ENCODE data around the gene POLD1. TPM values are rescaled to one million over a fixed set of nuclear protein-coding genes. Genes with fewer than 3 reads are reported as not detected.
"Not testable (repeated sequence)": the region's sequence is repeated elsewhere in the genome, so short reads cannot be mapped to it uniquely, and the experiment has no call there.

The POLD1 gene
- total RNA-seq = 100 to 1,000 TPM; 146 to 202 TPM

DNA sequence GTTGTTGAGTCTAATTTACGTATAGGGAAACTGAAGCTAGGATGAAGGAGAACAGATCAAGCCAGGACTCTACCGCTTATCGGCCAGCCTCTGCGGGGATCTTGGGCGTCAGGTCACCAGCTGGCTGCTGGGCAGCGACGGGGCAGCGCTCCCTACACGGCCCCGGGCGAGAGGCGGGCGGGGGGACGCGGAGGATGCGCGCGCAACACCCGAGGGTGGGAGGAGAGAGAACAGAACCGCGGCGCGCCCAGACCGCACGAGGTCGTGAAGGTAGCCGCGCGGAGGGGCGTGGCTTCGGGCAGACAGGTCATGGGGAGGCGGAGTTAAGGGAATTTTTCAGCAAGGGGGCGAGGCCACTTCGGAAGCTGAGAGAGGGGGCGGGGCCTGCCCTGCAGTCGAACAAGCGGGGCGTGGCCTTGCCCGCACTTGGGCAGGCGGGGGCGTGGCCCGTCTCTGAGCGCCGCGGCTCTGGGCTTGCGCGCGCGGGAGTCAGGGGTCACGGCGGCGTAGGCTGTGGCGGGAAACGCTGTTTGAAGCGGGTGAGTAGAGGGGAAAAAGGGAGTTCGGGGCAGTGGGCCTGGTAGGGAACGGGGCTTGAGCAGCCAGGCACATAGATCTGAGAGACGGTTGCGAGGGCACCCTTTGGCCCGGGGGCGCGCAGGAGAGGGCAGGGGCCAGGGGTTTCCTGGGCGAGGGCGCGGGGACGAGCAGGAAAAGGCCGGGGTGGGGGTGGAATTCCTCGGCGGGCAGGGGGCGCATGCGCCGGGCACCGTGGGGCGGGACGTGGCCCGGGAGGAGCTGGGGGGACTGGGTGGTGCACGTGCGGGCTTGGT, at the start of gene POLD1:
TSS of gene POLD1 (plus strand) at position 496 of the 833 bp plus-strand sequence. CDS start 14,505 bp downstream, outside the sequence.
- peak; percentile 93 for ATAC-seq (replicated peaks)
- Mint-ChIP-seq H3K9me3 (no peaks in the 10 kb centered on the region), H3K4me3 (peak within 1 kb of the TSS; percentile 96), H3K4me1 (peaks cover 26% of the 10 kb centered on the region), H3K36me3 (ENCODE audit: low read depth) (peaks cover 88% of the 10 kb centered on the region), H3K27ac (peak within 1 kb of the TSS; percentile 88), H3K27me3 (no peaks in the 10 kb centered on the region)

DNA sequence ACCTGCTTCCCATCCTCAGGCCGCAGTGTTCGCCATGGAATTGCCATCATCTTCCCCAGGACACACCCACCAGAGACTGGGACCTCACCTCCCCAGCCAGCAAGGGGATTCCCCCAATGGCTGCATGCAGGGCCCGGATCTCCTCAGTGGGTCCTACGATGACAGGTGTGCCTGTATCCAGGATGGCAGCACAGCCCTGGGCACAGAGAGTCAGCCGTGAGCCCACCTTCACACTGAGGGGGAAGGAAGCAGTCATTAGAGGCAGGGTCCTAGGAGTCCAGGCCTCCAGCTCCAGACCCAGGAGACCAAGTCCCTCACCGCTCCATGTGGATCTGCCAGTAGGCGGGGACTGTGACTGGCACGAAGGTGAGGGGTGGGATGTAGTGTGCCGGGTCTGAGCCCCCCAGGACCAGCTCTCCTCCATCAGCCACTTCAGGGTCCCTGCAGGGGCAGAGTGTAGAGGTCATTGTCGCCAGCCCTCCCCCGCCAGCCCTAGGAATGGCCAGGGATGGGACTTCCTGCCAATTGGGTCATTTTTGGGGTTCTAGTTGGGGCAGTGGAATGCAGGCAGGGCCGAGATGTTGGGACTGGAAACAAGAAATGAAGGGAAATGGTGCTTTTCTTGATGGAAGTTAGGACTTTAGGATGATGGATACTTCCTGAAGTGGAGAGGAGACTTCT, 49.3 kb upstream of the POLD1 start:
- Mint-ChIP-seq H3K4me1 (peaks cover 27% of the 10 kb centered on the region), H3K27ac (peak overlapping the region; percentile 49)
- no peak for ATAC-seq (replicated peaks)

DNA sequence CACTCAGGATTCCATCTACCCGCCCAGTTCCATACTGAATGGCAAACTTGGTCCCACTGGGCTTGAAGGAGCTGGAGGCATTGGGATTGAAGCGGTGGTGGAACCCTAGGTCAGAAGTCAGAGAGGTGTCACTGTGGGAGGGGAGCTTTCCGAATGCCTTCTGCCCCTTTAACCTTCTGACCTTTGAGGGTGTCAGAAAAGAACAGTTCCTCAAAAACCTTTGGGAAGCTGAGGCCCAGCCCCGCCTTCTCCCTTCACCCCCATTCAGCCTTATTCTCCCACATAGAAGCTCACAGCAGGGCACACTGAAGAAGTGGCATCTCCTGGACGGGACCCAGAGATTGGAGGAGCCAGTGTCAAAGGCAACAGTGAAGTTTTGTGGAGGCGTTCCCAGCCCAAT, 47.1 kb upstream of the POLD1 start:
- H3K4me3 Mint-ChIP-seq; H3K27ac Mint-ChIP-seq; ATAC-seq (replicated peaks); H3K9me3 Mint-ChIP-seq: not testable (repeated sequence)
- H3K4me1 Mint-ChIP-seq = peaks cover 16% of the 10 kb centered on the region
- H3K36me3 Mint-ChIP-seq (ENCODE audit: low read depth) = peaks cover 23% of the 10 kb centered on the region
- peaks cover 16% of the 10 kb centered on the region for H3K27me3 Mint-ChIP-seq

More for the DNA sequence above, 49.3 kb upstream of the POLD1 start:
- peaks cover 28% of the 10 kb centered on the region for H3K36me3 Mint-ChIP-seq (ENCODE audit: low read depth)
- peaks cover 29% of the 10 kb centered on the region for H3K27me3 Mint-ChIP-seq
- peak overlapping the region; percentile 82 for H3K4me3 Mint-ChIP-seq
- no peaks in the 10 kb centered on the region for H3K9me3 Mint-ChIP-seq

DNA sequence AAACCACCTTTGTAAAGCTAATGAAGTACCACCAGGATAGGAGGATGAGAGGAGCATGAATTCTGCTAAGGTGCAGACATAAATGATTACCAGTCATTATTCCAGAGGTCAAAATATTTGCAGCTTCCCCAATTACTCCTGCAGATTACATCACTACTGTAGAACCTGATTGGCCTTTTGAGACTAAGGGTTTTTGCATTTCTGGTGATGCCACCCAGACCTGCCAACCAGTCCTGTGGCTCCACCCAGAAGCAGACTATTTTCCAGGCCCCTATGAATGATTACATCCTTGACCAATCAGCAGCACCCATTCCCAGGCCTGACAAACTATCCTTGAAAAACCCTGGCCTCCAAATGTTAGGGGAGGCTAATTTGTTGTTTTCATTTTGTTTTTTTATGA, 43.8 kb upstream of the POLD1 start:
- Mint-ChIP-seq H3K27me3 (peaks cover 9% of the 10 kb centered on the region), H3K36me3 (ENCODE audit: low read depth) (peaks cover 5% of the 10 kb centered on the region), H3K4me1 (peaks cover 13% of the 10 kb centered on the region), H3K4me3 (no peak overlapping the region), H3K27ac (no peak overlapping the region), H3K9me3 (no peaks in the 10 kb centered on the region)
- no peak for ATAC-seq (replicated peaks)

DNA sequence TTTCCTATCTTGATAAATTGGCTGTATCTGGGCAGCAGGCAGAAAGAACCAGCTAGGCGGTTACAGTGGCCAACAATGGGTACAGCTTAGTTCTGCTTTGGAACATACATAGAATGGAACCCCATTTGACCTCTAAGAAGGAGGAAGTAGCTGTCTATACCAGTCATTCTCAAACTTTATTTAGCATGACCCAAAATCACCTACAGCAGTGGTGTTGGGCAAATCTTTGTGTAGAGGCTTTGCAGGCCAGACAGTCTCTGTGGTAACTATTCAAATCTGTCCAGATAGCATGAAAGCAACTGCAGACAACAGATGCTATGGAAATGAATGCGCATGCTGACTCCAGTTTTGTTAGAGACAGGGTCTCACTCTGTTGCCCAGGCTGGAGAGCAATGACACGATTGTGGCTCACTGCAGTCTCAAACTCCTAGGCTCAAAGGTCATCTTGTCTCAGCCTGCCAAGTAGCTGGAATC, 43.0 kb upstream of the POLD1 start:
- Mint-ChIP-seq H3K27me3 (peaks cover 3% of the 10 kb centered on the region), H3K9me3 (no peaks in the 10 kb centered on the region), H3K4me1 (peaks cover 8% of the 10 kb centered on the region), H3K4me3 (no peak overlapping the region), H3K36me3 (ENCODE audit: low read depth) (no peaks in the 10 kb centered on the region), H3K27ac (no peak overlapping the region)
- peak; percentile 72 for ATAC-seq (replicated peaks)

DNA sequence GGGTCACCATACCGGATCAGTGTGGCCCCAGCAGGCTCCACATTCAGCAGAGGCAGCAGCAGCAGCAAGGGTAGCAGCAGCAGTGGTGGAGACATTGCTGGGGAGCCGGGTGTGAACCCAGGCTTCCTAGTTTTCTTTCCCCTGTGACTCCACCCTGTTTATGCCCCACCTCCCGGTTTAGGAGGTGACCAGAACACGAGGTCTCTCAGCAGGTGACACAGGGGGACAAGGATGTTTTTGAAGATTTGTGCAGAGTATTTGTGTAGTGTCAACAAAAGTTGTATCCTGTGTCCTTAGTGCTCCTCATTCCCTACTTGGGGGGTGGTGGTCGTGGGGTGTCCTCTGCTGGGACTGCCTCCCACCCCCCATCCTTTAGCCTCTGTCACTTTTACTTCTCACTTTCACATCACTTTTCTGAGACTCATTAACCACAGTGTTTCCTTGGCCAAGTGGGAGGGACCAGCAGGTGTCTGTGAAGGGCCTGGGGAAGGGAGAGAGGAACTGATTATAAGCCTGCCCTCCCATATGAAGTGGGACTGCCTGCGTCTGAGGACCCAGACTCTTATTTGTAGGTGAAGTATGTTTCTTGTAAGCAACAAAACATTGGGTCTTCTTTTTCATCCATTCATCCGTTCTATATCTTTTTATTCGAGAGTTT, 39.4 kb upstream of the POLD1 start:
- H3K9me3 Mint-ChIP-seq = no peaks in the 10 kb centered on the region
- H3K27me3 Mint-ChIP-seq = no peaks in the 10 kb centered on the region
- no peaks in the 10 kb centered on the region for H3K36me3 Mint-ChIP-seq (ENCODE audit: low read depth)
- ATAC-seq (replicated peaks) = peak; percentile 21
- H3K4me3 Mint-ChIP-seq = no peak overlapping the region
- peaks cover 28% of the 10 kb centered on the region for H3K4me1 Mint-ChIP-seq
- H3K27ac Mint-ChIP-seq = peak overlapping the region; percentile 36

DNA sequence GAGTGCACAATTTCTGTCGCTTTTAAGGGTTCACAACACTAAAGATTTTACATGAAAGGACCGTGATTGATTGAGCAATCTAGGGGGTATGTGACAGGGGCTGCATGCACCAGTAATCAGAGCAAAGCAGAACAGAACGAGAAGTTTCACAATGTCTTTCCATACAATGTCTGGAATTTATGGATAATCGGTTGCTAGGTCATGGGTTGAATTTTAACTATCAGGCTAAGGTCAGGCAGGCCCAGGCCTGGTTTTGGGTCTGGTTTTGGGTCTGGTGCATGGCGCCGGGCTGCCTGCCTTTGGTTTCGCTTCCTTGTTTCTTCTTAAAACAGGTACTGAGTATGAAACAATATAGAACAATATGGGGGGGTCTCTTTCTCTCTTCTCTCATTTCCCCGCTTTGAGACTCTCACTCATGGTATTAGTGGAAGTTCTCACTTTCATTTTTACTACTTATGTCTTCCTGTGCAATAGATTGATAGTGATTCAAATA, 37.0 kb upstream of the POLD1 start:
- not testable (repeated sequence) for H3K9me3 Mint-ChIP-seq; H3K36me3 Mint-ChIP-seq (ENCODE audit: low read depth); H3K27me3 Mint-ChIP-seq
- peaks cover 28% of the 10 kb centered on the region for H3K4me1 Mint-ChIP-seq
- ATAC-seq (replicated peaks) = peak; percentile 88
- H3K4me3 Mint-ChIP-seq = peak overlapping the region; percentile 74
- peak overlapping the region; percentile 86 for H3K27ac Mint-ChIP-seq

DNA sequence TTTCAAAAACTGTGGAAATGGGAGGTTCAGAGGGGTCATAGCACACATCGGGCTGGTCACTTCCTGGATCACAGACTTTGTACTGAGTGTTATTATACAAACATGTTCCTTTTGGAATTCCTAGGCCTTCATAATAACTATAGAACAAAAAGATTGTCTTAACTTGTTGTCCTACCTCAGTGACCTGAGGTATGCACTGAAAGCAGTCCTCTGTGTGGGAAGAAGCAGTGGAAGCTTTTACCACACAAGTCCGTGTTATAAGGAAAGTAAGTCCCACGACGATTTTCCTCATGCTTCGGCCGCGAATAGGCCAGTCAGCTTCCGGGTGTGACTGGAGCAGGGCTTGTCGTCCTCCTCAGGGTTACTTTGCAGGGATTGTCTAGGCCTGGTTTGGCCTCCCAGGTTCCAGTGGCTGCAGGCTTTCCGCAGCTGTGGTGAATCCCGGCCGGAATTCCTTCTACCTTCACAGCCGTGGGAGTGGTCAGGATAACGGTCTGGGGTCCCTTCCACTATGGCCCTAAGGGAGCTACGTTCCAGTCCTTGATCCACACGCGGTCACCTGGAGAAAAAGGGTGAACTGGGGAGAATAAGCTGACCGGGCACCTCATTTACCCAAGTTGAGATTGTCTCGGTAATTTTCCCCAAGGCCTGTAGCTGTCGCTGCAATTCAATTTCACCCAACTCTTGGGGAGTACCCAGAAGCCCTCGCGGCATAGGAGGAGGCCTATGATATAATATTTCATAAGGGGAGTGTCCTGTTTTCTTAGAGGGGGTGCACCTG, 34.7 kb upstream of the POLD1 start:
- no peak for ATAC-seq (replicated peaks)
- Mint-ChIP-seq H3K4me3 (no peak overlapping the region), H3K36me3 (ENCODE audit: low read depth) (no peaks in the 10 kb centered on the region), H3K27ac (no peak overlapping the region), H3K9me3 (no peaks in the 10 kb centered on the region), H3K4me1 (peaks cover 24% of the 10 kb centered on the region), H3K27me3 (no peaks in the 10 kb centered on the region)

DNA sequence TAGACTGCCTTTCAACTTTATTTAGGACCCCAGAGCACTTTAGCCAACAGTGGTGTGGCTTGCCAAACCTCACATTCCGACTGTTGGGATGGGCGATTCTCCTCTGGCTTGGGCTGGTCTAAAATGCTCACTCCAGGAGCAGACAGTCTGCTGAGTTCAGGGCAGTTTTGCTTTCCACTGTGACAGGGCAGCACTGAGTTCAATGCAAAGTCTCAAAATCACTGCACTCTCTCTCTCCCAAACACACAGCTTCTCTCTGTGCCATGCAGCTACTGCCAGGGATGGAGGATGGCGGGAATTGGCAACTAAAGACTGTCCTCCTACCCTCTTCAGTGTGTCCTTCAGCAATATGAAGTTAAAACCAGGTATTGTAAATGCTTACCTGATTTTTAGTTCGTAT, 31.9 kb upstream of the POLD1 start:
- Mint-ChIP-seq H3K27me3 (no peaks in the 10 kb centered on the region), H3K27ac (no peak overlapping the region), H3K4me1 (peaks cover 18% of the 10 kb centered on the region), H3K9me3 (no peaks in the 10 kb centered on the region), H3K36me3 (ENCODE audit: low read depth) (no peaks in the 10 kb centered on the region), H3K4me3 (no peak overlapping the region)
- ATAC-seq (replicated peaks) = no peak

DNA sequence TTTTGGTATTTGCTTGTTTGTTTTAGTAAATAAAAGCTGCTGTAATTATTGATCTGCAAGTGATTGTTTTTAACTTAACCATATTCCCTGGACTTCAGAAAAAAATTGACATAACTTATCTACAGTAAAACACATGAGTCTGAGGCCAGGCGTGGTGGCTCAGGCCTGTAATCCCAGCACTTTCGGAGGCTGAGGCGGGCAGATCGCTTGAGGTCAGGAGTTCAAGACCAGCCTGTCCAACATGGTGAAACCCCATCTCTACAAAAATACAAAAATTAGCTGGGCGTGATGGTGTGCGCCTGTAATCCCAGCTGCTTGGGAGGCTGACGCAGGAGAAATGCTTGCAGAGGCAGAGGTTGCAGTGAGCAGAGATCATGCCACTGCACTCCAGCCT, 30.7 kb upstream of the POLD1 start:
- not testable (repeated sequence) for H3K36me3 Mint-ChIP-seq (ENCODE audit: low read depth); H3K4me3 Mint-ChIP-seq; H3K9me3 Mint-ChIP-seq; ATAC-seq (replicated peaks); H3K27me3 Mint-ChIP-seq; H3K27ac Mint-ChIP-seq
- H3K4me1 Mint-ChIP-seq = peaks cover 11% of the 10 kb centered on the region

DNA sequence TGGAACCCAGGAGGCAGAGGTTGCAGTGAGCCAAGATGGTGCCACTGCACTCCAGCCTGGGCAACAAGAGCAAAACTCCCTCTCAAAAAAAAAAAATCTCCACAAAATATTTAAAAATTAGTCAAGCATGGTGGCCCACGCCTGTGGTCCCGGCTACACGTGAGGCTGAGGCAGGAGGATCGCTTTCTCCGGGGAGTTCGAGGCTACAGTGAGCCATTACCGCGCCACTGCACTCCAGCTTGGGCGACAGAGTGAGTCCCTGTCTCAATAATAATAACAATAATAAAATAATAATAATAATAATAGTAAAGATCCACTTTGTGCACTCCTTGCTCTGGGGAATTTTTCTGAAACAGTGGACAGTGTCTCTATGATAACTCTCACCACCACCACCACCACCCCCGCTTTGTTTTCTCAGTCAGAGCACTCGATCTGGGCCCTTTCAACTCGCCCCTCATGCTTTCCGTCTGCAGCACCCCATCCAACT, 27.4 kb upstream of the POLD1 start:
- H3K36me3 Mint-ChIP-seq (ENCODE audit: low read depth) = peaks cover 38% of the 10 kb centered on the region
- H3K27ac Mint-ChIP-seq = peak overlapping the region; percentile 67
- H3K9me3 Mint-ChIP-seq = no peaks in the 10 kb centered on the region
- H3K27me3 Mint-ChIP-seq = no peaks in the 10 kb centered on the region
- no peak for ATAC-seq (replicated peaks)
- peaks cover 34% of the 10 kb centered on the region for H3K4me1 Mint-ChIP-seq
- H3K4me3 Mint-ChIP-seq = peak overlapping the region; percentile 72

DNA sequence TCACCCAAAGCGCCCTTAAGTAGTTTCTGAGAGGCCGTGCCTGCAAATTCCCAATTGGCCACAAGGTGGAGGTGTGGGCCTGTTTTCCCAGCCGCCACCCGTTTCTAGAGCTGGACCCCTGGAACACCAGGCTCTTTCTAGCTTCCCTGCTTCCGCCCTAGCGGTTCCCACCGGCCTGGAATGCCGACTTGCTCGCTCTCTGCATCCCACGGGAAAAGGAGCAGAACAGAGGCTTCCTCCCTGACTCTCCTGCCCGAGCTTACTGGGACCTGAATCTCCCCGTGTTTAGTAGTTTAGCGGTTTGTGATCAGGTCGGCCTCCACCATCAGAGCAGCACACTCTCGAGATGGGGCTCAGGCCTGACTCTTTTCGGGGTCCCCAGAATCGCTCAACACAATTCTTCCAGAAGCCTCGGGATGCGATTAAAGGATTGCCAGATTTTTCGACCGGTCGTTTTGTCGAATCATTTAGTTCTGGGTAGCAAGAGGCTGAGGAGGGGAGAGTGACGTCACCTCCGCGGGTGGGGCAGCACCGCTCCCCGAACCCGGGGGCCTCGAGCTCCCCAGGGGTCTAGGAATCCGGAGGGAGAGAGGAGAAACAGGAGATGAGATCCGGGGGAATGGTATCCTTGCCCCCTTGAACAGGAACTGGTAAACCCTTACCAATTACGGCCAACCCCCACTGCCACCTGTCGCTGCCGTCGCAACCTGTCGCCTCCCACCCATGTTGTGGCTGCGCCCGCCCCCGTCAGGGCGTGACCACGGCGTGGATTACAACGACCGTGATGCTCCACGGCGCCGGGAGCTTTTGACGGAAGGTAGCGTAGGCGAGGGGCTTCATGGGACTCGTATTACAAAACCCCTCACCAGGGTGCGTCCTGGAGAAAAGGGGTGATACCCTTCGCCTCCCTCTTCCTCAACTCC, 26.7 kb upstream of the POLD1 start:
- Mint-ChIP-seq H3K9me3 (no peaks in the 10 kb centered on the region), H3K36me3 (ENCODE audit: low read depth) (peaks cover 45% of the 10 kb centered on the region), H3K27ac (peak overlapping the region; percentile 67), H3K27me3 (no peaks in the 10 kb centered on the region), H3K4me3 (peak overlapping the region; percentile 72), H3K4me1 (peaks cover 41% of the 10 kb centered on the region)
- ATAC-seq (replicated peaks) = peak; percentile 72

All from activated T-helper 17 cell treated with anti-CD3 and anti-CD28 coated beads, Interleukin-2, amount 50 U/mL, for 72 hours (primary cell).